Measurements from ENCODE around the gene TULP1. TPM values are rescaled to one million over a fixed set of nuclear protein-coding genes. Genes with fewer than 3 reads are reported as not detected.

TULP1 gene
- total and polyA plus RNA-seq, 2 of the 8 experiments (the other 6 are each of a cell fraction or from before 2014, with no cell fraction given): 3.2 to 6.8 TPM

DNA sequence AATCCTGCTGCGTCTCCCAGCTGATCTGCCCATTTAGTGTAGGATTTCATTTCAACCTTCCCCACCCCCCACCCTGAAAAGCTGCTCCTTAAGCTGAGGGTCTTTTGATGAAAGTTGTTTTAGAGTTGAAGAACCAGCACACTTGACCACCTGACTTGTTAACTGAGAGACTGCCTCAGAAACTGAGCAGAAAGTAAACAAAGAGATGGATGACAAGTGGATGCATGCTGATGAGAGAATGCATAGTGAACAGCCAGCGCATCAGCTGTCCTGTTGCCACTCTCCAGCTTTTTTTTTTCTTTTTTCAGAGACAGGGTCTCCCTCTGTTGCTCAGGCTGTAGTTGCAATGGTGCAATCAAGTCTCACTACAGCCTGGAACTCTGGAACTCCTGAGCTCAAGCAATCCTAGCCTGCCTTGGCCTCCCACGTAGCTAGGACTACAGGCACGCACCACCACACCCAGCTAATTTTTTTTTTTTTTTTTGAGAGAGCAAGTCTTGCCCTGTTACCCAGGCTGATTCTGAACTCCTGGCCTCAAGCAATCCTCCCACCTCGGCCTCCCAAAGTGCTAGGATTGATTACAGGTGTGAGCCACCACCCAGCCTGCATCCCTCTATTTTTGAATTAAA is 35.0 kb downstream of the TULP1 start:
- Histone ChIP-seq H3K79me1 (ENCODE audit: low read depth, low read length) (no peaks in the 10 kb centered on the region; the same call in 1 of the 2 replicates), H3K4me3 (ENCODE audit: extremely low read depth in 1 of 4, insufficient read depth in 2 of 4, low read depth in 3 of 4, low read length in 4 of 4) (no peak overlapping the region), H2BK15ac (ENCODE audit: low read length) (no peak overlapping the region), H3K79me2 (ENCODE audit: control insufficient read depth in 1 of 2, insufficient read depth in 2 of 2, low read length in 2 of 2) (no peaks in the 10 kb centered on the region), H3K14ac (ENCODE audit: insufficient read length) (no peak overlapping the region), H2BK5ac (ENCODE audit: low read depth, low read length) (no peak overlapping the region), H3K18ac (ENCODE audit: extremely low read depth, low read length) (no peak overlapping the region), H2AK5ac (ENCODE audit: low read depth, low read length) (no peak overlapping the region), H4K20me1 (replicated peaks in 1 of 2; ENCODE audit: control insufficient read depth in 1 of 2, insufficient read depth in 2 of 2, low read length in 2 of 2) (peaks cover 9 to 10% of the 10 kb centered on the region in 2 experiments), H3K23ac (ENCODE audit: insufficient read length) (no peak overlapping the region), H3K27me3 (replicated peaks in 1 of 4; ENCODE audit: control insufficient read depth in 3 of 4, extremely low read depth in 1 of 4, insufficient read depth in 3 of 4, low read length in 3 of 4) (no peaks in the 10 kb centered on the region; a peak in 1 of 7 replicates), H3K23me2 (ENCODE audit: low read depth, low read length) (no peaks in the 10 kb centered on the region), H3K4ac (replicated peaks; ENCODE audit: insufficient read length, low read depth, low read length) (no peak overlapping the region), H4K5ac (ENCODE audit: insufficient read length, low read depth, low read length) (no peak overlapping the region), H2BK20ac (ENCODE audit: low read length) (no peak overlapping the region), H3K4me2 (ENCODE audit: insufficient read depth in 1 of 2, low read depth in 2 of 2, low read length in 2 of 2) (no peak overlapping the region), H3K27ac (ENCODE audit: low read depth, low read length) (no peak overlapping the region), H3K9me3 (ENCODE audit: insufficient read depth in 2 of 2, low read depth in 1 of 2, low read length in 1 of 2) (no peaks in the 10 kb centered on the region), H4K8ac (ENCODE audit: extremely low read depth, insufficient read depth, low read length) (no peak overlapping the region), H2AFZ (ENCODE audit: low read length) (no peak overlapping the region), H2BK12ac (ENCODE audit: low read depth, low read length) (no peak overlapping the region), H4K91ac (replicated peaks; ENCODE audit: insufficient read length, low read length) (no peak overlapping the region), H3K36me3 (ENCODE audit: control insufficient read depth in 2 of 4, insufficient read depth in 4 of 4, low read length in 3 of 4) (peaks cover 0 to 28% (median 3%) of the 10 kb centered on the region in 4 experiments; a peak in 2 of 8 replicates), H2BK120ac (replicated peaks; ENCODE audit: low read depth, low read length) (no peak overlapping the region), H3K56ac (replicated peaks; ENCODE audit: insufficient read length, low read depth, low read length) (no peak overlapping the region), H3K4me1 (replicated peaks in 1 of 4; ENCODE audit: control insufficient read depth in 3 of 4, insufficient read depth in 4 of 4, low read length in 3 of 4) (no peaks in the 10 kb centered on the region; a peak in 3 of 7 replicates), H3K9ac (replicated peaks in 1 of 4; ENCODE audit: extremely low read depth in 1 of 4, low read depth in 3 of 4, low read length in 3 of 4) (no peak overlapping the region)
- FAIRE-seq: no peak
- CTCF ChIA-PET (ENCODE audit: partially characterized antibody): interaction anchor here (0.6 to 2.5 kb wide), 7 partner anchors 11 to 207 kb away, joined by 3 to 6 read pairs (median 3); no protein-coding TSS in a partner anchor
- POLR2A ChIA-PET (ENCODE audit: partially characterized antibody): interaction anchor here (1.2 to 37.6 kb wide), 4 partner anchors 0 to 183 kb away, joined by 3 to 1319 read pairs (median 758); partner anchors contain the start of genes FANCE, RPL10A and TEAD3
- no peak for DNase-seq (ENCODE audit: low read depth in 1 of 2, low spot score in 2 of 2)
- WGBS, 2 experiments (ENCODE audit: extremely low coverage in 1 of 2, insufficient coverage in 1 of 2, insufficient read length in 1 of 2, insufficient replicate concordance in 2 of 2, low coverage in 1 of 2, low lambda C conversion rate in 2 of 2, missing lambda C conversion rate in 1 of 2): 83% methylated on average over 4 of the region's 5 CpGs; no CpG with 5 or more reads in 1 of the 2 experiments
- TF ChIP-seq RAD21 (IDR thresholded peaks at IDR 0.05 in 1 of 2, conservative IDR thresholded peaks at IDR 0.05 in 1 of 2; ENCODE audit: low read depth in 2 of 2, low read length in 2 of 2) (no peak), SP2 (IDR thresholded peaks at IDR 0.05; ENCODE audit: low read length) (no peak), SP4 (IDR thresholded peaks at IDR 0.05; ENCODE audit: low read length) (no peak), CREB1 (IDR thresholded peaks at IDR 0.05) (no peak), NRF1 (IDR thresholded peaks at IDR 0.05; ENCODE audit: low read depth, low read length) (no peak), KDM4A (IDR thresholded peaks at IDR 0.05; ENCODE audit: low read depth, low read length, severe bottlenecking) (no peak), RBBP5 (IDR thresholded peaks at IDR 0.05; ENCODE audit: borderline replicate concordance, low read depth, low read length) (no peak), CHD1 (IDR thresholded peaks at IDR 0.05; ENCODE audit: low read depth, low read length) (no peak), GABPA (IDR thresholded peaks at IDR 0.05; ENCODE audit: borderline replicate concordance, insufficient read depth, low read length) (no peak), RXRA (IDR thresholded peaks at IDR 0.05; ENCODE audit: insufficient read depth, low read depth, low read length) (no peak), ASH2L (IDR thresholded peaks at IDR 0.05; ENCODE audit: low read length) (no peak)
- TF ChIP-seq, protein P1, sequence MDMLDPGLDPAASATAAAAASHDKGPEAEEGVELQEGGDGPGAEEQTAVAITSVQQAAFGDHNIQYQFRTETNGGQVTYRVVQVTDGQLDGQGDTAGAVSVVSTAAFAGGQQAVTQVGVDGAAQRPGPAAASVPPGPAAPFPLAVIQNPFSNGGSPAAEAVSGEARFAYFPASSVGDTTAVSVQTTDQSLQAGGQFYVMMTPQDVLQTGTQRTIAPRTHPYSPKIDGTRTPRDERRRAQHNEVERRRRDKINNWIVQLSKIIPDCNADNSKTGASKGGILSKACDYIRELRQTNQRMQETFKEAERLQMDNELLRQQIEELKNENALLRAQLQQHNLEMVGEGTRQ (IDR thresholded peaks at IDR 0.05; ENCODE audit: low read length): no peak
